GM21526 (cell line): Measurements from ENCODE around the gene SMIM43.
"Not testable (repeated sequence)": the region's sequence is repeated elsewhere in the genome, so short reads cannot be mapped to it uniquely, and the experiment has no call there.

Experiments
- ATAC-seq: cut with Tn5 transposase; IDR thresholded peaks from one replicate; pipeline ENCODE4 v1.9.1; 2021; ENCODE audit warnings: moderate library complexity; ENCODE audit not compliant: unreplicated experiment, low FRiP score

The SMIM43 gene

DNA sequence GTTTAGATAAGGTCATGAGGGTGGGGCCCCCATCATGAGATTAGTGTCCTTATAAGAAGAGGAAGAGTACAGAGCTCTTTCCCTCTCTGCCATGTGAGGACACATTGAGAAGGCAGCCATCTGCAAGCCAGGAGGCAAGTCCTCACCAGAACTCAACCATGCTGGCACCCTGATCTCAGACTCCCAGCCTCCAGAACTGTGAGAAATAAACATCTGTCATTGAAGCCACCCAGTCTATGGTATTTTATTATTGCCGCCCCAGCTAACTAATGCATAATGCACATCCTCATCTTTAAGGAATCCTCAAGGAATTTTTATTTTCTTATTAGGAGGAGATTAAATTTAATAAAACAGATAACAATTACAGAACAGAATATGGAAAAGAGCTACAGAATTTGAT lies 19.4 kb upstream of the SMIM43 start:
- no peak for ATAC-seq

- no peak for ATAC-seq
Measured at GRCh38 chr4:121783210-121783609, 18.2 kb upstream of the SMIM43 start.

GRCh38 chr4:121778991-121779628 lies 14.1 kb upstream of the SMIM43 start:
- no peak for ATAC-seq

DNA sequence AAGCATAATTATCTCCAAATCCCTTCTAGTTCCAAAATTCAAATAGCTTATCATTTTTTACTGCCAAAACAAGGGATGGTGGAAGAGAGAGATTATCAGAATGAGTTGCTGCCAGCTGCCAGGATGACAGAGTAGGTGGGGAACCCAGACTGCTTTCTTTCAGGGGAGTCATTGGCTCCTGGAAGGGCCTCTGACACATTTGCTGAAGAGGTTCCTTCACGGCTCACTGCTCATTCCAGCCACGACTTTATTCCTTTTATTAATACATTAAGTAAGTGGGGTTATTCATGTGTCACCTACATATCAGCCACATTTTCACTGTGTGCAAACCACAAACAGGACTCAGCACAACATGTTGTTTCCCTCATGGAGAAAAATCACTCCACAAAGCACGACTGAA lies 12.7 kb upstream of the SMIM43 start:
- ATAC-seq, result peak; percentile 55

- no peak for ATAC-seq
Measured at GRCh38 chr4:121776610-121777401, 11.8 kb upstream of the SMIM43 start.

GRCh38 chr4:121773883-121774282 lies 8.9 kb upstream of the SMIM43 start:
- no peak for ATAC-seq

- ATAC-seq, result no peak
Measured at GRCh38 chr4:121771869-121772268, 6.9 kb upstream of the SMIM43 start.

GRCh38 chr4:121769341-121769740 lies 4.4 kb upstream of the SMIM43 start:
- ATAC-seq, result no peak

- no peak for ATAC-seq
Measured at GRCh38 chr4:121767166-121767565, 2.2 kb upstream of the SMIM43 start.

DNA sequence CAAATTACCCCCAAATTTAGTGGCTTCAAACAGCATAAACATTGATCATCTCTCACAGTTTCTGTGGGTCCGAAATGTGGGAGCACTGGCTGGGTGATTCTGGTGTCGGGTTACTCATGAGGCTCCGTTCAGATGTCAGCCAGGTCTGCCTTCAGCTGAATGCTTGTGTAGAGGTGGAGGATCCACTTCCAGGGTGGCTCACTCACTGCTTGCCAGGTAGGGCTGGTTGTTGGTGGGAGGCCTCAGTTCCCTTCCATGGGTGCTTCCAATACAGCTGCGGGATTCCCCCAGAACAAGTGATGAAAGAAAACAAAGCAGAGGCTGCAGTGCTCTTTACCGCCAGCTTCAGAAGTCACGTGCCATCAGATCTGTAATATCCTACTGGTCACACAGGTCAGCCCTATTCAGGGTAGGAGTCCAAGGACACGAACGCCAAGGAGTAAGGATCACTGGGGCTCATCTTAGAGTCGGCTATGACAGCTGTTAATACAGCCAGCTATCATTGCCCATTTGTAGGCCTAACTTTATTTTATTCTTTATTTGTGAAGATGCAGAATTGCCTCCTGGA lies 1.1 kb upstream of the SMIM43 start:
- ATAC-seq, result no peak

DNA sequence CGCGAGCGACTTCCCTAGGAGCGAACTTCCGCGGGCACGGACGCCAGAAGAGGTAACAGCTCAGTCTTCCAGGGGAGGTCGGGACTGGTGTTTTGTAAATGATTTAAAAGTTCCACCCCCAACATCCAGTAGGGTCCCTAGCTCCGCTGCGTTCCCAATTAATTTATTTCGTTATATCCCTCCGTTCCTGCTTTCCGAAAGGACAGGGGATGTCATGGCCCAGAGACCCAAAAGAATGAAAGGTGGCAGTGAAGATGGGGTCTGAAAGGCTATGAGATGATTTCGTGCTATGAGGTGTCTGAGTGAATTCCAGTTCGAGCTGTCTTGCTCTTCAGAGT lies 373 bp upstream of the SMIM43 start:
- no peak for ATAC-seq

- ATAC-seq, result no peak
Measured at GRCh38 chr4:121764303-121764701, 662 bp downstream of the SMIM43 start.

DNA sequence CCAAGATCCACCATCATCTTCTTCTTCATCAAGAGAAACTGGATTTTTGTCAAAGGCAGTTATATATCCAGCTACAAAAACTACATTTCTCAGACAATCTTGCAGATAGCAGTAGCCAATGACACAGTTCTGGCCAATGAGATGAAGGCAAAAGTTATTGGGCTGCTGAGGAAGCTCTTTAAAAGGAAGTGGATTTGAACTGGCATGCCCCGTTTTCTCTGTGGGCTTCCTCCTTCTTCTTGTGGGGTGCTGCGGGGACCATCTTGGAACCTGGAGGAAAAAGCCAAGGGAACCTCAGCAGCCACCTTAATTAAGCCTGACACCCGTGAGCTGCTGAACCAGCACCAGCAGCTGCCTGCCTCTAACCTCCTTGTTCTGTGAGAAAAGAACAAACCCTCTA lies 4.8 kb downstream of the SMIM43 start:
- no peak for ATAC-seq

- no peak for ATAC-seq
Measured at GRCh38 chr4:121758925-121759568, 5.9 kb downstream of the SMIM43 start.

DNA sequence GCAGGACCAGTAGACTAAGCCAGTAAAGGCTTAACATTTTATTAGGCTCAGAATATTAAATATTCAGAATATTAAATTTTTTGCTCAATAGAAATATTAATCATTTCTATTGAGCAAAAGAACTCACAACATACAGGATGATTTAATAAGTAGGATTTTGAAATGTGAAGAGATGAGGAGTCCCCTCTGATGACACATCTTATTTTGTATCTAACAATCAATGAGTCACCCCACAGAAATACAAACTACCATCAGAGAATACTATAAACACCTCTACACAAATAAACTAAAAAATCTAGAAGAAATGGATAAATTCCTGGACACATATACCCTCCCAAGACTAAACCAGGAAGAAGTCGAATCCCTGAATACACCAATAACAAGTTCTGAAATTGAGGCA lies 12.8 kb downstream of the SMIM43 start:
- ATAC-seq, result not testable (repeated sequence)

DNA sequence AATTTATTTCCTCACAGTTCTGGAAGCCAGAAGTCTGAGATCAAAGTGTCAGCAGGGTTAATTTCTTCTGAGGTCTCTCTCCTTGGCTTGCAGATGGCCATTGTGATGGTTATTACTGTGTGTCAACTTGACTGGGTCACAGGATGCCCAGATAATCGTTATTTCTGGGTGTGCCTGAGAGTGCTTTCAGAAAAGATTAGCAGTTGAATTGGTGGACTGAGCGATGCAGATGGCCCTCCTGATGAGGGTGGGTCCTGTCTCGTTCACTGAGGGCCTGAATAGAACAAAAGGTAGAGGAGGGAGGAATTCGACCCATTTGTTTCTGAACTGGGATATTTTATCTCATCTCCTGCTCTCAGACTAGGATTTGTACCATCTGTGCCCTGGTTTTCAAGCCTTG lies 15.7 kb downstream of the SMIM43 start:
- ATAC-seq, result no peak

DNA sequence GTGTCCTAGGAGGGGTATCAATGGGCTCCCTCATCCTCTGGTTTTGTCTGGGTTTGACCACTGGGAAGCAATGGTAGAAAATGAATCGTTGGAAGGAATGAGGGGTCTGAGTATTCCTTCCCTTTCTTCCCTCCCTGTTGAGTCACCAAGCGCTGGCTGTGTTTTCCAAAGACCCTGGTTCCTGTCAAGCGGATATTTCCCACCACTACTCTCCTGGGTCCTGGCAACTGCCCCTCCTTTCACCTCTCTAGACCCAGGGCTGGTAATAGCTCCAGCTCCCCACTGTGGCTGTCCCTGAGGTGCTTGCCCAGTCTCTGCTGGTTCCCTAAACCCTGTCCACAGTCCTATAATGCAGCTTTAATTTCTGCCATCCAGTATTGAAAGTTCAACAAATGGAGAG lies 22.2 kb downstream of the SMIM43 start:
- ATAC-seq, result no peak

DNA sequence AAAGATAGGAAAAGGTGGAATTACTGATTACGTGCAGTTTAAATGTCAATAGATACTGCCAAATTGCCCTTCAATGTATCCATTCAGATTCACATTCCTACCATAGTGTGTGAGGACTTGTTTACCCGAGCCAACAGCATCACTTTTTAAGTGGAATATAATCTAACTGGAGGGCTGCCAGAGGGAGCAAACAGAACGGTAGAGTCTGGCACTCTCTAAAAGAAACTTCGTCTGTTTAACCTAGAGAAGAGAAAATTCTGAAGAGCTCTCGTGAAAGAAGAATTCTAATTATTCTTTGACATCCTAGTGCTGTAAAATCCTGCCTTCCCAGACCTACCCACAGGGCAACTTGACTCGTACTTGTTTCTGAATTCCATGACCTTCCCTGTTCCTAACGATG lies 23.2 kb downstream of the SMIM43 start:
- no peak for ATAC-seq

DNA sequence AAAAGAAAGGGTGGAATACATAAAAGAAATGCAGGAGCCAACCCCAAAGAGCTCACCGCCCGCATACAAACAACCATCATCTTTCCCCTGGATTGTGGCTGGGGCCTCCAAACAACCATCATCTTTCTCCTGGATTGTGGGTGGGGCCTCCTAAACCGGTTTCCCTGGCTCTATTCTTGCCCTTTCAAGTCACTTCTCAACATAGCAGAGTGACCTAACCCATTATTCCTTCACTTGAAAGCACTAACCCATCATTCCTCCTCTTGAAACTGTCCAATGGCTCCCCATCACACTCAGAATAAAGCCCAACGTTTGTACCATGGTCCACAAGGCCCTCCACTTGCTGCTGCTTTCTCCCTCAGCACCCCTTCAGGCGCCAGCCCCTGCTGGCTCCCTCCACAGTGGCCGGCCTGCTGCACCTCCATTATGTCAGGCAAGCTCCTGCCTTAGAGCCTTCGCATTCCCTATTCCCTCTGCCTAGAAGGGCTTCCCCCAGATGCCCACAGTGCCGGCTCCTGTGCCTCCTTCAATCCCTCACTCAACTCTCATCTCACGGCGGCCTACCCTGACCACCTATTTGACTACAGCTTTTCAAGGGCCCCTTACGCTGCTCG lies 24.1 kb downstream of the SMIM43 start:
- no peak for ATAC-seq

- no peak for ATAC-seq
Measured at GRCh38 chr4:121739575-121739974, 25.4 kb downstream of the SMIM43 start.
